ENCODE measurements around the gene TLX1.

DNA sequence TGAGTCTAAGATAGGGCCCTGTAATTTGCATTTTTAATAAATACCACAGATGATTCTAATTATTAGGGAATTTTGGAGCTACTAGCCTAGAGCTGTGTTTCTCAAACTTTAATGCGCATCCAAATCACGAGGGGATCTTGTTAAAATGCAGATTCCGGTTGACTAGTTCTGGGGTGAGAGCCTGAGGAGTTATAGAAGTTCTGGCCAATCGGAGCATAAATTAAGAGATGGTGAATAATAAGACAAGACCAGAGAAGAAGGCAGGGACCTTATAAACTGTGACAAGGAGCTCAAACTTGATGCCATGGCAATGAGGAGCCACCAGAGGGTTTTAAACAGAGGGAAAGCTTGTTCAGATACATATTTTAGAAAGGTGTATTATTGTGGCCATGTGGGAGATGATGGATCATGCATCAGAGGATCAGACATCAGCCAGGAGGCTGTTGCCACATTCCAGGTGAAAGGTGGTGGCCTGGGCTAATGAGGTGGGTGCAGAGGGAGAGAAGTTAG lies 29.7 kb upstream of the TLX1 start:
- TF ChIP-seq RCOR1 (IDR thresholded peaks at IDR 0.05; ENCODE audit: borderline replicate concordance in 1 of 2, low read depth in 2 of 2, low read length in 2 of 2) (no peak), SMARCE1 (IDR thresholded peaks at IDR 0.05) (no peak), YY1 (IDR thresholded peaks at IDR 0.05; ENCODE audit: borderline replicate concordance in 1 of 3, control insufficient read depth in 1 of 3, extremely low read depth in 1 of 3, insufficient read depth in 3 of 3, insufficient read length in 1 of 3, insufficient replicate concordance in 2 of 3, low read depth in 1 of 3, low read length in 2 of 3) (no peak), FOS (IDR thresholded peaks at IDR 0.05; ENCODE audit: extremely low read depth, insufficient read length) (no peak), ZNF780A (CRISPR knock-in tag; IDR thresholded peaks at IDR 0.05) (no peak), BDP1 (IDR thresholded peaks at IDR 0.05; ENCODE audit: insufficient read depth, insufficient read length) (no peak), MTA2 (IDR thresholded peaks at IDR 0.05; ENCODE audit: low read depth) (no peak), ILF3 (IDR thresholded peaks at IDR 0.05; ENCODE audit: borderline replicate concordance) (no peak)
- TF ChIP-seq, protein P1, sequence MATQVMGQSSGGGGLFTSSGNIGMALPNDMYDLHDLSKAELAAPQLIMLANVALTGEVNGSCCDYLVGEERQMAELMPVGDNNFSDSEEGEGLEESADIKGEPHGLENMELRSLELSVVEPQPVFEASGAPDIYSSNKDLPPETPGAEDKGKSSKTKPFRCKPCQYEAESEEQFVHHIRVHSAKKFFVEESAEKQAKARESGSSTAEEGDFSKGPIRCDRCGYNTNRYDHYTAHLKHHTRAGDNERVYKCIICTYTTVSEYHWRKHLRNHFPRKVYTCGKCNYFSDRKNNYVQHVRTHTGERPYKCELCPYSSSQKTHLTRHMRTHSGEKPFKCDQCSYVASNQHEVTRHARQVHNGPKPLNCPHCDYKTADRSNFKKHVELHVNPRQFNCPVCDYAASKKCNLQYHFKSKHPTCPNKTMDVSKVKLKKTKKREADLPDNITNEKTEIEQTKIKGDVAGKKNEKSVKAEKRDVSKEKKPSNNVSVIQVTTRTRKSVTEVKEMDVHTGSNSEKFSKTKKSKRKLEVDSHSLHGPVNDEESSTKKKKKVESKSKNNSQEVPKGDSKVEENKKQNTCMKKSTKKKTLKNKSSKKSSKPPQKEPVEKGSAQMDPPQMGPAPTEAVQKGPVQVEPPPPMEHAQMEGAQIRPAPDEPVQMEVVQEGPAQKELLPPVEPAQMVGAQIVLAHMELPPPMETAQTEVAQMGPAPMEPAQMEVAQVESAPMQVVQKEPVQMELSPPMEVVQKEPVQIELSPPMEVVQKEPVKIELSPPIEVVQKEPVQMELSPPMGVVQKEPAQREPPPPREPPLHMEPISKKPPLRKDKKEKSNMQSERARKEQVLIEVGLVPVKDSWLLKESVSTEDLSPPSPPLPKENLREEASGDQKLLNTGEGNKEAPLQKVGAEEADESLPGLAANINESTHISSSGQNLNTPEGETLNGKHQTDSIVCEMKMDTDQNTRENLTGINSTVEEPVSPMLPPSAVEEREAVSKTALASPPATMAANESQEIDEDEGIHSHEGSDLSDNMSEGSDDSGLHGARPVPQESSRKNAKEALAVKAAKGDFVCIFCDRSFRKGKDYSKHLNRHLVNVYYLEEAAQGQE (IDR thresholded peaks at IDR 0.05; ENCODE audit: borderline replicate concordance): no peak
- TF ChIP-seq, protein P1 (CRISPR knock-in tag; IDR thresholded peaks at IDR 0.05; ENCODE audit: low read depth): no peak
- TF ChIP-seq, protein P2, sequence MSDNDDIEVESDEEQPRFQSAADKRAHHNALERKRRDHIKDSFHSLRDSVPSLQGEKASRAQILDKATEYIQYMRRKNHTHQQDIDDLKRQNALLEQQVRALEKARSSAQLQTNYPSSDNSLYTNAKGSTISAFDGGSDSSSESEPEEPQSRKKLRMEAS (CRISPR knock-in tag; IDR thresholded peaks at IDR 0.05): no peak
- TF ChIP-seq, protein P3, sequence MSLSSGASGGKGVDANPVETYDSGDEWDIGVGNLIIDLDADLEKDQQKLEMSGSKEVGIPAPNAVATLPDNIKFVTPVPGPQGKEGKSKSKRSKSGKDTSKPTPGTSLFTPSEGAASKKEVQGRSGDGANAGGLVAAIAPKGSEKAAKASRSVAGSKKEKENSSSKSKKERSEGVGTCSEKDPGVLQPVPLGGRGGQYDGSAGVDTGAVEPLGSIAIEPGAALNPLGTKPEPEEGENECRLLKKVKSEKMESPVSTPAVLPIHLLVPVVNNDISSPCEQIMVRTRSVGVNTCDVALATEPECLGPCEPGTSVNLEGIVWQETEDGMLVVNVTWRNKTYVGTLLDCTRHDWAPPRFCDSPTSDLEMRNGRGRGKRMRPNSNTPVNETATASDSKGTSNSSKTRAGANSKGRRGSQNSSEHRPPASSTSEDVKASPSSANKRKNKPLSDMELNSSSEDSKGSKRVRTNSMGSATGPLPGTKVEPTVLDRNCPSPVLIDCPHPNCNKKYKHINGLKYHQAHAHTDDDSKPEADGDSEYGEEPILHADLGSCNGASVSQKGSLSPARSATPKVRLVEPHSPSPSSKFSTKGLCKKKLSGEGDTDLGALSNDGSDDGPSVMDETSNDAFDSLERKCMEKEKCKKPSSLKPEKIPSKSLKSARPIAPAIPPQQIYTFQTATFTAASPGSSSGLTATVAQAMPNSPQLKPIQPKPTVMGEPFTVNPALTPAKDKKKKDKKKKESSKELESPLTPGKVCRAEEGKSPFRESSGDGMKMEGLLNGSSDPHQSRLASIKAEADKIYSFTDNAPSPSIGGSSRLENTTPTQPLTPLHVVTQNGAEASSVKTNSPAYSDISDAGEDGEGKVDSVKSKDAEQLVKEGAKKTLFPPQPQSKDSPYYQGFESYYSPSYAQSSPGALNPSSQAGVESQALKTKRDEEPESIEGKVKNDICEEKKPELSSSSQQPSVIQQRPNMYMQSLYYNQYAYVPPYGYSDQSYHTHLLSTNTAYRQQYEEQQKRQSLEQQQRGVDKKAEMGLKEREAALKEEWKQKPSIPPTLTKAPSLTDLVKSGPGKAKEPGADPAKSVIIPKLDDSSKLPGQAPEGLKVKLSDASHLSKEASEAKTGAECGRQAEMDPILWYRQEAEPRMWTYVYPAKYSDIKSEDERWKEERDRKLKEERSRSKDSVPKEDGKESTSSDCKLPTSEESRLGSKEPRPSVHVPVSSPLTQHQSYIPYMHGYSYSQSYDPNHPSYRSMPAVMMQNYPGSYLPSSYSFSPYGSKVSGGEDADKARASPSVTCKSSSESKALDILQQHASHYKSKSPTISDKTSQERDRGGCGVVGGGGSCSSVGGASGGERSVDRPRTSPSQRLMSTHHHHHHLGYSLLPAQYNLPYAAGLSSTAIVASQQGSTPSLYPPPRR (CRISPR knock-in tag; IDR thresholded peaks at IDR 0.05; ENCODE audit: borderline replicate concordance): no peak
